Measurements from ENCODE around the gene TMEM185B. TPM values are rescaled to one million over a fixed set of nuclear protein-coding genes. Genes with fewer than 3 reads are reported as not detected.

Gene TMEM185B
- total RNA-seq, 4 donors from 2014 or later, result 12.1 to 23.2 (median 17.8) TPM

DNA sequence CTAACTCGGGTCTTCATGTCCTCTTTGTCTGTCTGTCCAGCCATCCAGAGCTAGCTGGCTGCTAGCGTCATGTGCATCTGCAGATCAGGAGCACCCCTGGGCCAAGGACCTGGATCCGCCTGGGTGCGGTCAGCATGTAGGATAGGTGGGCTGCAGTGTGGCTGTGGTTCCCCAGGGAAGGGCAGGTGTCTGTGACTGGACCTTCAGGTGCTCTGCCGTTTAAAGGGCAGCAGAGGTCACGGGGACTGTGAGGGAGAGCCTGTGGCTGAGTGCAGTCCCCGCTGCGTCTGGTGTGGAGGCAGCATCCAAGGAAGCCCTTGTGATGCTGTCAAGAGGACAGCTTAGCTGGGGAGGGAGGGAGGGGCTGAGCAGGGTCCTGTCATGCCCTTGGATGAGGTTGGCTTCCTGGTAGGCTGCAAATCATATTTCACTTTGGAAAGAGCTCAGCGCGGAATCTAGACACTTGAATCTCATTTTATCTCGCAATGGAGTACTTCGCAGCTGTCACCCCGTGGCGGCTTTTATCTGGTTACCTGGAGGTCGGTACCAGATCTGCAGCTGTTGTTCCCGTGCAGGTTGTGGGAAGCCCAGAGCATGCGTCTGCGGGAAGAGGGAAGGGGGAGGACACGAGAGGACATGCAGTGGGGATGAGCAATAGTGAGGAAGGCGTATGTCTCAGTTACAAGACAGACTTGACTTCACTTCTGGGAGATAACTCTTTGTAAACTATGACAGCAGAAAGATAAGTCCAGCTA lies 23.5 kb upstream of the TMEM185B start:
- Histone ChIP-seq H3K36me3 (no peaks in the 10 kb centered on the region), H3K27me3 (no peaks in the 10 kb centered on the region), H3K4me3 (no peak overlapping the region), H3K27ac (peak overlapping the region in 3 of 4 donors; percentile 75 to 89 (median 79)), H3K9me3 (no peaks in the 10 kb centered on the region), H3K4me1 (peaks cover 19 to 22% (median 20%) of the 10 kb centered on the region in 4 donors)
- in situ Hi-C loops (cut with MboI; ENCODE audit: low pct_ligation_motif_present in 1 of 4, low pct_unique_long_range_greater_than_20kb in 1 of 4, low sequenced_read_pairs in 3 of 4), result no loop called here
- no peak for DNase-seq
- TF ChIP-seq, protein P1, sequence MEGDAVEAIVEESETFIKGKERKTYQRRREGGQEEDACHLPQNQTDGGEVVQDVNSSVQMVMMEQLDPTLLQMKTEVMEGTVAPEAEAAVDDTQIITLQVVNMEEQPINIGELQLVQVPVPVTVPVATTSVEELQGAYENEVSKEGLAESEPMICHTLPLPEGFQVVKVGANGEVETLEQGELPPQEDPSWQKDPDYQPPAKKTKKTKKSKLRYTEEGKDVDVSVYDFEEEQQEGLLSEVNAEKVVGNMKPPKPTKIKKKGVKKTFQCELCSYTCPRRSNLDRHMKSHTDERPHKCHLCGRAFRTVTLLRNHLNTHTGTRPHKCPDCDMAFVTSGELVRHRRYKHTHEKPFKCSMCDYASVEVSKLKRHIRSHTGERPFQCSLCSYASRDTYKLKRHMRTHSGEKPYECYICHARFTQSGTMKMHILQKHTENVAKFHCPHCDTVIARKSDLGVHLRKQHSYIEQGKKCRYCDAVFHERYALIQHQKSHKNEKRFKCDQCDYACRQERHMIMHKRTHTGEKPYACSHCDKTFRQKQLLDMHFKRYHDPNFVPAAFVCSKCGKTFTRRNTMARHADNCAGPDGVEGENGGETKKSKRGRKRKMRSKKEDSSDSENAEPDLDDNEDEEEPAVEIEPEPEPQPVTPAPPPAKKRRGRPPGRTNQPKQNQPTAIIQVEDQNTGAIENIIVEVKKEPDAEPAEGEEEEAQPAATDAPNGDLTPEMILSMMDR (IDR thresholded peaks at IDR 0.05), result no peak
- no peak for TF ChIP-seq POLR2AphosphoS5 (IDR thresholded peaks at IDR 0.05)
- no peak for TF ChIP-seq POLR2A (IDR thresholded peaks at IDR 0.05)
- no peak for TF ChIP-seq EP300 (IDR thresholded peaks at IDR 0.05; ENCODE audit: low read depth)
- intact Hi-C loops (cut with DNase I; ENCODE audit: low total_unique reads), result no loop called here
- 76 to 85% methylated on average over 2 to 20 of the region's 20 CpGs for WGBS, 2 donors (ENCODE audit: low coverage in 1 of 2)

DNA sequence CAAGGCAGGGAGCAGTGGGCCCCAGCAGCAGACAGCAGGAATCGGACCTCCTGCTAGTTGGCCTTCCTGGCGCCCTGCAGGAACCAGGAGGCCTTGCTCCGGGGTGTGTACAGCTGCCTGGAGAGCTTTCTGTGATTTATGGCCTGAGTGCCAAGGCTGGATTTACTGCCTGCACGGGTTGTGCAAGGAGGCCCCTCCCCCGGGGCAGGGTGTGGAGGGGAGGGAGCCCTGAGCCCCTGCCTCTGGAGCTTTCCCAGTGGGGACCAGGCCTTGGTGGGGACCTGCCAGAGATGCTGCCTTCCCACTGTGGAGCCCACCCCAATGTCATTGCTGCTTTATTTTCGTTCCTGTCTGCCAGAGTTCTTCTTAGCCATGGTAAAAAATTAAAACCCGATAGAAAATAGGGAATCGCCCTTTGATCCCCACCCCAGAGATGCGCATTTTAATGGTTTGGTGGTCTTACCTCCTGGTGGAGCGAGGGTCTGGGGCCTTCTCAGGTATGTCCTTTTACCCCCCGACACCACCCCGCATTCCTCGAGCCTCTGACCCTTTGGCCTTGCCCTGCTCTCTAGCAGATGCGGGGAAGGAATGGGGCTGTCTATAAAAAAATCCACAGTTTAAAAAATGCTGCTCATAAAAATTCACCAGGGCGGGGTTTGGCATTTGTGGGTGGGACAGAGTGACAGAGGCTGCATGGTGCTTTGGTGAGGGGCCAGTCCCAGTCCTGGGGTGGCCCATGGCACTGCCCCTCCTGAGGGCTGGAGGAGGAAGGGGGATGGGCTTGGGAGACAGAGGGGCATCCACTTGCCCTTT lies 22.5 kb upstream of the TMEM185B start:
- intact Hi-C loops (cut with DNase I; ENCODE audit: low total_unique reads) (no loop called here), in situ Hi-C loops (cut with MboI; ENCODE audit: low pct_ligation_motif_present in 1 of 4, low pct_unique_long_range_greater_than_20kb in 1 of 4, low sequenced_read_pairs in 3 of 4) (no loop called here)
- H3K4me3 ChIP-seq, result peak overlapping the region in 1 of 4 donors; percentile 6
- peaks cover 19% of the 10 kb centered on the region in 4 donors for H3K4me1 ChIP-seq
- 42 to 62% methylated on average over 9 to 15 of the region's 15 CpGs for WGBS, 2 donors (ENCODE audit: low coverage in 1 of 2)
- TF ChIP-seq EP300 (IDR thresholded peaks at IDR 0.05; ENCODE audit: low read depth) (no peak), POLR2A (IDR thresholded peaks at IDR 0.05) (peak; percentile 73), POLR2AphosphoS5 (IDR thresholded peaks at IDR 0.05) (peak; percentile 51 to 80 (median 71))
- TF ChIP-seq, protein P1 (IDR thresholded peaks at IDR 0.05), result peak in 2 of 5 experiments; percentile 41 to 44
- H3K27me3 ChIP-seq, result no peaks in the 10 kb centered on the region
- DNase-seq, result peak; percentile 90
- no peaks in the 10 kb centered on the region for H3K9me3 ChIP-seq
- H3K36me3 ChIP-seq, result no peaks in the 10 kb centered on the region
- peak overlapping the region; percentile 75 to 89 (median 79) for H3K27ac ChIP-seq

DNA sequence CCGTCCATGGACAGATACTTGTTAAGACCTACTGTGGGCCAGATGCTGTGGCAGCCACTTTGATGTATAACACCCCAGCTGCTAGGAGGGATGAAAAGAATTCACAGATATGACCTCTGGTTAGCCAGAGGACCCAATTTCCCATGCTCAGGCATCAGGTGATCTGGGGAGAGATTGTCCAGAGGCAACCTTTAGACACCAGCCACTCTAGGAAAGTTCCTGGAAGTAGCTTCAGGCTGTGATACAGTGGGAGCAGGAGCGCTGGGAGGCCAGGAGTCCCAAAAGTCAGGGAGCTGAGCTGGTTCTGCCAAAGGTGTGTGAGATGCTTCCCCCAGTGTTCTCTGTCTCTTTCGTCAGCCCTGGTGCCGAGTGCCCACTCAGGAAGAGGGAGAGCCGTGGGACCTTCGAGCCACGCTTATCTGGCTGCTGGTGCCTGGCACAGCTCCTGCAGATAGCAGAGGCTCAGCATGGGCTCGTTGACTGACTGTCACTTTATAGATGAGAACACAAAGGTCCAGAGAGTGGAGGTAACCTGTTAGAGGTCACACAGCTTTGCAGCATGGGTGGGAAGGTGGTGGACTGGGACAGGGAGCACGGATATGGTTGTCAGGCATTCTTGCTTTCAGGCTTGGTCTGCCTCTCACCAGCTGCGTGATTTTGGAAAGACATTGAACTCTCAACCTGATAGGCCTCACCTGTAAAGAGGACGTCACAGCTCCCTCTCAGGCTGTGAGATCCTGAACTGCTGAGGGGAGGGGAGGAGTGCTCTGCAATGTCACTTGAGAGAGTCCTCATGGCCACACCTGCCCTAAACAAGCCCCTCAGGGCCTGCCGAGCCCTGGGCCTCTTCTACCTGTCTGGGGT lies 21.7 kb upstream of the TMEM185B start:
- WGBS, 2 donors (ENCODE audit: low coverage in 1 of 2), result 71 to 100% methylated on average over 1 to 12 of the region's 12 CpGs
- in situ Hi-C loops (cut with MboI; ENCODE audit: low pct_ligation_motif_present in 1 of 4, low pct_unique_long_range_greater_than_20kb in 1 of 4, low sequenced_read_pairs in 3 of 4), result no loop called here
- Histone ChIP-seq H3K4me3 (no peak overlapping the region), H3K27me3 (no peaks in the 10 kb centered on the region), H3K36me3 (no peaks in the 10 kb centered on the region), H3K27ac (peak overlapping the region; percentile 75 to 89 (median 79)), H3K9me3 (no peaks in the 10 kb centered on the region), H3K4me1 (peaks cover 19 to 21% (median 19%) of the 10 kb centered on the region in 4 donors)
- no peak for DNase-seq
- TF ChIP-seq, protein P1 (IDR thresholded peaks at IDR 0.05), result no peak
- no peak for TF ChIP-seq POLR2AphosphoS5 (IDR thresholded peaks at IDR 0.05)
- intact Hi-C loops (cut with DNase I; ENCODE audit: low total_unique reads), result no loop called here
